Measurements from ENCODE around the gene CYSTM1.

DNA sequence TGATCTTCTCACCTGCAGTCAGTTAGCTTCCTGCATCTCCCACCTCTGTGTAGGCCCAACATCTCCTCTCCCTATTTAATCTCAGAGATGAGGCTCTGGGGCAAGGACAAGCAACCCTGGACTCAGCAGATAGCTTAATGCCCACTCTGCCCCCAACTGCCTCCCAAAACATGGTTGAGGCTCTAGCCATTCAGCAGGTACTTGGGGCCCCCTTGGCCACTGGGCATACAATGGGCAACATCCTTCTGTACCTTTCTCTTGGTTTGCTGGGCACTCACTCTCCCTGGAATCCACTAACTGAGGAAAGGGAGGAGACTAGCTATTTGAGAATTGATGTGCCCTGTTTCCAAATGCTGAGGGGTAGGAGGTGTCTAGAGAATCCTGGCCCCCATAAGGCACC is 39.9 kb upstream of the CYSTM1 start:
- no peak for TF ChIP-seq EZH2 (IDR thresholded peaks at IDR 0.05; ENCODE audit: insufficient read depth, poor library complexity, severe bottlenecking)
- TF ChIP-seq EZH2phosphoT487 (IDR thresholded peaks at IDR 0.05; ENCODE audit: insufficient read depth, low read depth): no peak

Measured in GM23248 (cell line).